Measurements from ENCODE around the gene MYL2. TPM values are rescaled to one million over a fixed set of nuclear protein-coding genes. Genes with fewer than 3 reads are reported as not detected.

Gene MYL2
- total and polyA plus RNA-seq, 9 donors, result 113 to 1,289 (median 799) TPM

GRCh38 chr12:110919720-110920119, 659 bp downstream of the MYL2 start:
- H3K27me3 ChIP-seq (ENCODE audit: control insufficient read depth, insufficient read depth, low read length), result peaks cover 10% of the 10 kb centered on the region
- H3K9me3 ChIP-seq (replicated peaks; ENCODE audit: control insufficient read depth, low read depth, low read length), result no peaks in the 10 kb centered on the region
- DNase-seq, result no peak
- H3K27ac ChIP-seq (ENCODE audit: low read length), result no peak overlapping the region
- H3K4me3 ChIP-seq (ENCODE audit: low read length), result peak overlapping the region; percentile 5
- no peaks in the 10 kb centered on the region for H3K36me3 ChIP-seq (ENCODE audit: control insufficient read depth, insufficient read depth, low read length)
- no CpG with 5 or more reads among the region's 5 CpGs for WGBS (ENCODE audit: insufficient coverage)
- H3K4me1 ChIP-seq (ENCODE audit: control insufficient read depth, insufficient read depth, low read length), result peaks cover 4% of the 10 kb centered on the region

- Histone ChIP-seq H3K4me3 (ENCODE audit: low read length) (no peak overlapping the region), H3K4me1 (ENCODE audit: control insufficient read depth, insufficient read depth, low read length) (peaks cover 4% of the 10 kb centered on the region), H3K27ac (ENCODE audit: low read length) (no peak overlapping the region), H3K27me3 (ENCODE audit: control insufficient read depth, insufficient read depth, low read length) (peaks cover 10% of the 10 kb centered on the region), H3K36me3 (ENCODE audit: control insufficient read depth, insufficient read depth, low read length) (no peaks in the 10 kb centered on the region), H3K9me3 (replicated peaks; ENCODE audit: control insufficient read depth, low read depth, low read length) (no peaks in the 10 kb centered on the region)
- no peak for DNase-seq
- WGBS (ENCODE audit: insufficient coverage), result 55% methylated on average over 4 of the region's 7 CpGs
Measured at GRCh38 chr12:110917961-110918360, 2.4 kb downstream of the MYL2 start.

- H3K4me1 ChIP-seq (ENCODE audit: control insufficient read depth, insufficient read depth, low read length), result peaks cover 4% of the 10 kb centered on the region
- WGBS (ENCODE audit: insufficient coverage), result 26% methylated on average over 3 of the region's 5 CpGs
- H3K4me3 ChIP-seq (ENCODE audit: low read length), result no peak overlapping the region
- H3K9me3 ChIP-seq (replicated peaks; ENCODE audit: control insufficient read depth, low read depth, low read length), result no peaks in the 10 kb centered on the region
- H3K36me3 ChIP-seq (ENCODE audit: control insufficient read depth, insufficient read depth, low read length), result no peaks in the 10 kb centered on the region
- H3K27ac ChIP-seq (ENCODE audit: low read length), result no peak overlapping the region
- peaks cover 10% of the 10 kb centered on the region for H3K27me3 ChIP-seq (ENCODE audit: control insufficient read depth, insufficient read depth, low read length)
- no peak for DNase-seq
Measured at GRCh38 chr12:110917467-110917866, 2.9 kb downstream of the MYL2 start.

- WGBS (ENCODE audit: insufficient coverage), result no CpG with 5 or more reads among the region's 3 CpGs
- no peaks in the 10 kb centered on the region for H3K36me3 ChIP-seq (ENCODE audit: control insufficient read depth, insufficient read depth, low read length)
- no peak overlapping the region for H3K27ac ChIP-seq (ENCODE audit: low read length)
Measured at GRCh38 chr12:110916295-110916875, 4.0 kb downstream of the MYL2 start.

GRCh38 chr12:110913119-110914056, 7.0 kb downstream of the MYL2 start:
- Histone ChIP-seq H3K4me1 (ENCODE audit: control insufficient read depth, insufficient read depth, low read length) (no peaks in the 10 kb centered on the region), H3K27me3 (ENCODE audit: control insufficient read depth, insufficient read depth, low read length) (peaks cover 4% of the 10 kb centered on the region), H3K36me3 (ENCODE audit: control insufficient read depth, insufficient read depth, low read length) (no peaks in the 10 kb centered on the region), H3K9me3 (replicated peaks; ENCODE audit: control insufficient read depth, low read depth, low read length) (no peaks in the 10 kb centered on the region), H3K27ac (ENCODE audit: low read length) (no peak overlapping the region), H3K4me3 (ENCODE audit: low read length) (no peak overlapping the region)
- 77% methylated on average over 9 of the region's 14 CpGs for WGBS (ENCODE audit: insufficient coverage)
- no peak for DNase-seq

More at GRCh38 chr12:110916295-110916875, 4.0 kb downstream of the MYL2 start:
- no peak overlapping the region for H3K4me3 ChIP-seq (ENCODE audit: low read length)
- peaks cover 4% of the 10 kb centered on the region for H3K4me1 ChIP-seq (ENCODE audit: control insufficient read depth, insufficient read depth, low read length)
- H3K9me3 ChIP-seq (replicated peaks; ENCODE audit: control insufficient read depth, low read depth, low read length), result no peaks in the 10 kb centered on the region
- peaks cover 7% of the 10 kb centered on the region for H3K27me3 ChIP-seq (ENCODE audit: control insufficient read depth, insufficient read depth, low read length)
- DNase-seq, result no peak

- Histone ChIP-seq H3K27me3 (ENCODE audit: control insufficient read depth, insufficient read depth, low read length) (no peaks in the 10 kb centered on the region), H3K4me3 (ENCODE audit: low read length) (no peak overlapping the region), H3K27ac (ENCODE audit: low read length) (no peak overlapping the region), H3K4me1 (ENCODE audit: control insufficient read depth, insufficient read depth, low read length) (no peaks in the 10 kb centered on the region), H3K9me3 (replicated peaks; ENCODE audit: control insufficient read depth, low read depth, low read length) (no peaks in the 10 kb centered on the region), H3K36me3 (ENCODE audit: control insufficient read depth, insufficient read depth, low read length) (no peaks in the 10 kb centered on the region)
- DNase-seq, result no peak
- 87% methylated on average over 4 of the region's 6 CpGs for WGBS (ENCODE audit: insufficient coverage)
Measured at GRCh38 chr12:110912263-110912662, 8.1 kb downstream of the MYL2 start.

GRCh38 chr12:110908377-110909152, 11.8 kb downstream of the MYL2 start:
- DNase-seq, result no peak
- H3K27me3 ChIP-seq (ENCODE audit: control insufficient read depth, insufficient read depth, low read length), result peaks cover 4% of the 10 kb centered on the region
- no peaks in the 10 kb centered on the region for H3K36me3 ChIP-seq (ENCODE audit: control insufficient read depth, insufficient read depth, low read length)
- H3K4me3 ChIP-seq (ENCODE audit: low read length), result no peak overlapping the region
- no peak overlapping the region for H3K27ac ChIP-seq (ENCODE audit: low read length)
- WGBS (ENCODE audit: insufficient coverage), result 50% methylated on average over 11 of the region's 14 CpGs
- no peaks in the 10 kb centered on the region for H3K9me3 ChIP-seq (replicated peaks; ENCODE audit: control insufficient read depth, low read depth, low read length)
- H3K4me1 ChIP-seq (ENCODE audit: control insufficient read depth, insufficient read depth, low read length), result no peaks in the 10 kb centered on the region

- Histone ChIP-seq H3K4me3 (ENCODE audit: low read length) (no peak overlapping the region), H3K36me3 (ENCODE audit: control insufficient read depth, insufficient read depth, low read length) (no peaks in the 10 kb centered on the region), H3K4me1 (ENCODE audit: control insufficient read depth, insufficient read depth, low read length) (no peaks in the 10 kb centered on the region), H3K27ac (ENCODE audit: low read length) (no peak overlapping the region), H3K27me3 (ENCODE audit: control insufficient read depth, insufficient read depth, low read length) (peaks cover 6% of the 10 kb centered on the region), H3K9me3 (replicated peaks; ENCODE audit: control insufficient read depth, low read depth, low read length) (no peaks in the 10 kb centered on the region)
- 47% methylated on average over 8 of the region's 8 CpGs for WGBS (ENCODE audit: insufficient coverage)
- DNase-seq, result no peak
Measured at GRCh38 chr12:110907583-110907982, 12.8 kb downstream of the MYL2 start.

GRCh38 chr12:110906985-110907384, 13.4 kb downstream of the MYL2 start:
- 70% methylated on average over 2 of the region's 4 CpGs for WGBS (ENCODE audit: insufficient coverage)
- Histone ChIP-seq H3K27me3 (ENCODE audit: control insufficient read depth, insufficient read depth, low read length) (peaks cover 6% of the 10 kb centered on the region), H3K27ac (ENCODE audit: low read length) (no peak overlapping the region)

GRCh38 chr12:110906516-110906915, 13.9 kb downstream of the MYL2 start:
- no CpG with 5 or more reads among the region's 5 CpGs for WGBS (ENCODE audit: insufficient coverage)
- Histone ChIP-seq H3K27me3 (ENCODE audit: control insufficient read depth, insufficient read depth, low read length) (peaks cover 6% of the 10 kb centered on the region), H3K36me3 (ENCODE audit: control insufficient read depth, insufficient read depth, low read length) (no peaks in the 10 kb centered on the region), H3K27ac (ENCODE audit: low read length) (no peak overlapping the region), H3K4me1 (ENCODE audit: control insufficient read depth, insufficient read depth, low read length) (no peaks in the 10 kb centered on the region), H3K9me3 (replicated peaks; ENCODE audit: control insufficient read depth, low read depth, low read length) (no peaks in the 10 kb centered on the region), H3K4me3 (ENCODE audit: low read length) (no peak overlapping the region)
- DNase-seq, result no peak

More at GRCh38 chr12:110906985-110907384, 13.4 kb downstream of the MYL2 start:
- DNase-seq, result no peak
- H3K9me3 ChIP-seq (replicated peaks; ENCODE audit: control insufficient read depth, low read depth, low read length), result no peaks in the 10 kb centered on the region
- H3K4me3 ChIP-seq (ENCODE audit: low read length), result no peak overlapping the region
- H3K4me1 ChIP-seq (ENCODE audit: control insufficient read depth, insufficient read depth, low read length), result no peaks in the 10 kb centered on the region
- no peaks in the 10 kb centered on the region for H3K36me3 ChIP-seq (ENCODE audit: control insufficient read depth, insufficient read depth, low read length)
